Measurements from ENCODE around the gene TPSB2. TPM values are rescaled to one million over a fixed set of nuclear protein-coding genes. Genes with fewer than 3 reads are reported as not detected.
"Not testable (repeated sequence)": the region's sequence is repeated elsewhere in the genome, so short reads cannot be mapped to it uniquely, and the experiment has no call there.

Gene TPSB2
- total and polyA plus RNA-seq, 5 donors from 2014 or later: not detected

GRCh38 chr16:1243363-1243762 lies 13.4 kb upstream of the TPSB2 start:
- not testable (repeated sequence) for H3K27me3 Mint-ChIP-seq; ATAC-seq (ENCODE audit: low read depth in 2 of 2); H3K4me1 ChIP-seq (ENCODE audit: control insufficient read depth, insufficient read depth, low read length, poor library complexity, severe bottlenecking); H3K27ac ChIP-seq (ENCODE audit: insufficient read depth, low read length, poor library complexity, severe bottlenecking); H3K4me3 ChIP-seq (ENCODE audit: low read depth, low read length); H3K4me3 Mint-ChIP-seq; H3K9me3 ChIP-seq (ENCODE audit: control insufficient read depth in 2 of 2, low read length in 2 of 2); H3K4me1 Mint-ChIP-seq; H3K36me3 Mint-ChIP-seq; H3K27me3 ChIP-seq (ENCODE audit: control insufficient read depth, insufficient read depth, low read length); H3K36me3 ChIP-seq (ENCODE audit: control insufficient read depth, insufficient read depth, low read length); DNase-seq; H3K9me3 Mint-ChIP-seq; H3K27ac Mint-ChIP-seq

GRCh38 chr16:1241081-1241480 lies 11.1 kb upstream of the TPSB2 start:
- H3K4me1 ChIP-seq (ENCODE audit: control insufficient read depth, insufficient read depth, low read length, poor library complexity, severe bottlenecking); DNase-seq: not testable (repeated sequence)

GRCh38 chr16:1240436-1240835 lies 10.5 kb upstream of the TPSB2 start, which contains the start of gene TPSAB1:
Gene TPSAB1 (plus strand): TSS chr16:1240705. CDS start chr16:1240939, 234 bp downstream.
- not testable (repeated sequence) for H3K36me3 Mint-ChIP-seq; H3K27me3 ChIP-seq (ENCODE audit: control insufficient read depth, insufficient read depth, low read length); H3K4me3 Mint-ChIP-seq; H3K4me3 ChIP-seq (ENCODE audit: low read depth, low read length); DNase-seq; H3K36me3 ChIP-seq (ENCODE audit: control insufficient read depth, insufficient read depth, low read length); H3K27ac Mint-ChIP-seq; H3K9me3 ChIP-seq (ENCODE audit: control insufficient read depth in 2 of 2, low read length in 2 of 2); H3K9me3 Mint-ChIP-seq; ATAC-seq (ENCODE audit: low read depth in 2 of 2); H3K27ac ChIP-seq (ENCODE audit: insufficient read depth, low read length, poor library complexity, severe bottlenecking); H3K27me3 Mint-ChIP-seq; H3K4me1 Mint-ChIP-seq; H3K4me1 ChIP-seq (ENCODE audit: control insufficient read depth, insufficient read depth, low read length, poor library complexity, severe bottlenecking)

More at GRCh38 chr16:1241081-1241480, 11.1 kb upstream of the TPSB2 start:
- not testable (repeated sequence) for ATAC-seq (ENCODE audit: low read depth in 2 of 2); H3K27me3 Mint-ChIP-seq; H3K4me3 ChIP-seq (ENCODE audit: low read depth, low read length); H3K27ac Mint-ChIP-seq; H3K4me3 Mint-ChIP-seq; H3K27ac ChIP-seq (ENCODE audit: insufficient read depth, low read length, poor library complexity, severe bottlenecking); H3K36me3 ChIP-seq (ENCODE audit: control insufficient read depth, insufficient read depth, low read length); H3K9me3 ChIP-seq (ENCODE audit: control insufficient read depth in 2 of 2, low read length in 2 of 2); H3K4me1 Mint-ChIP-seq; H3K9me3 Mint-ChIP-seq; H3K36me3 Mint-ChIP-seq; H3K27me3 ChIP-seq (ENCODE audit: control insufficient read depth, insufficient read depth, low read length)

GRCh38 chr16:1239575-1239974 lies 9.6 kb upstream of the TPSB2 start:
- H3K9me3 ChIP-seq (ENCODE audit: control insufficient read depth in 2 of 2, low read length in 2 of 2); DNase-seq; H3K4me1 Mint-ChIP-seq; H3K27ac ChIP-seq (ENCODE audit: insufficient read depth, low read length, poor library complexity, severe bottlenecking); H3K4me3 Mint-ChIP-seq; H3K27me3 Mint-ChIP-seq; H3K9me3 Mint-ChIP-seq; H3K4me1 ChIP-seq (ENCODE audit: control insufficient read depth, insufficient read depth, low read length, poor library complexity, severe bottlenecking); ATAC-seq (ENCODE audit: low read depth in 2 of 2); H3K27me3 ChIP-seq (ENCODE audit: control insufficient read depth, insufficient read depth, low read length); H3K27ac Mint-ChIP-seq; H3K36me3 ChIP-seq (ENCODE audit: control insufficient read depth, insufficient read depth, low read length); H3K4me3 ChIP-seq (ENCODE audit: low read depth, low read length); H3K36me3 Mint-ChIP-seq: not testable (repeated sequence)

DNA sequence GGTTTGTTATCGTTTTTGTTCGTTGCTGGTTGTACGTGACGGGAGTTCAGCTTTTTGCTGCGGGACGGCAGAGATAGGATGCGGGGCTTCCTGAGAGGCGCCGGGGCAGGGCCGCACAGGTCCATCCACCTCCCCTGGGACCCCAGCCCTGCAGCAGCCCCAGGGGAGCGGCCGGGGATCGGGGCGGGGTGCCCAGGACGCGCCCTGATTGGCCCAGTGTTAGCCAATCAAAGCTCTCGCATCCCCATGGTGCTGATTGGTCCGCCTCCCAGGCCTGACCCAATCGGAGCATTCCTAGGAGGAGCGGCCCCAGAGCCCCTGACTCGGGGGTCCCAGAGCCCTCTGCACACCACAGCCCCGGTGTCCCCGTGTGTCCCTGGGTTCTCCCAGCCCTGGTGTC lies 8.9 kb upstream of the TPSB2 start:
- H3K36me3 Mint-ChIP-seq; H3K4me1 ChIP-seq (ENCODE audit: control insufficient read depth, insufficient read depth, low read length, poor library complexity, severe bottlenecking); ATAC-seq (ENCODE audit: low read depth in 2 of 2); H3K4me1 Mint-ChIP-seq; H3K4me3 Mint-ChIP-seq; DNase-seq; H3K4me3 ChIP-seq (ENCODE audit: low read depth, low read length); H3K36me3 ChIP-seq (ENCODE audit: control insufficient read depth, insufficient read depth, low read length); H3K9me3 ChIP-seq (ENCODE audit: control insufficient read depth in 2 of 2, low read length in 2 of 2); H3K27me3 ChIP-seq (ENCODE audit: control insufficient read depth, insufficient read depth, low read length); H3K9me3 Mint-ChIP-seq; H3K27ac ChIP-seq (ENCODE audit: insufficient read depth, low read length, poor library complexity, severe bottlenecking); H3K27ac Mint-ChIP-seq; H3K27me3 Mint-ChIP-seq: not testable (repeated sequence)

DNA sequence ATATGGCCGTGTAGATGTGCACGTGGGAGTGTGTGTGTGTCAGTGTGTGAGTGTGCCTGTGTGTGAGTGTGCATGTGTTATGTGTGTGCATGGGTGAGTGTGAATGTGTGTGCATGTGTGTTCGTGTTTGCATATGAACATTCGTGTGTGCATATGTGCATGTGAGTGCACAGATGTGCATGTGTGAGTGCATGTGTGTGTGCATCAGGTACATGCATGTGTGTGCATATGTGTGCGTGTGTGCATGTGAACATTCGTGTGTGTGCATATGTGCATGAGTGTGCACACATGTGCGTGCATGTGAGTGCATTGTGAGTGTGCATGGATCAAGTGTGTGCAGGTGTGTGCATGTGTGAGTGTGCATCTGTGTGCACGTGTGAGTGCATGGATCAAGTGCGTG lies 8.0 kb upstream of the TPSB2 start:
- H3K36me3 ChIP-seq (ENCODE audit: control insufficient read depth, insufficient read depth, low read length): no peaks in the 10 kb centered on the region
- no peaks in the 10 kb centered on the region for H3K27me3 ChIP-seq (ENCODE audit: control insufficient read depth, insufficient read depth, low read length)
- H3K27ac Mint-ChIP-seq: peak overlapping the region in 1 of 3 donors; percentile 40
- no peaks in the 10 kb centered on the region for H3K27me3 Mint-ChIP-seq
- no peaks in the 10 kb centered on the region for H3K4me1 ChIP-seq (ENCODE audit: control insufficient read depth, insufficient read depth, low read length, poor library complexity, severe bottlenecking)
- H3K27ac ChIP-seq (ENCODE audit: insufficient read depth, low read length, poor library complexity, severe bottlenecking): no peak overlapping the region
- no peak overlapping the region for H3K4me3 Mint-ChIP-seq
- H3K4me1 Mint-ChIP-seq: peaks cover 0 to 5% (median 0%) of the 10 kb centered on the region in 4 donors
- ATAC-seq (ENCODE audit: low read depth in 2 of 2) (no peak), DNase-seq (no peak)
- no peaks in the 10 kb centered on the region for H3K9me3 ChIP-seq (ENCODE audit: control insufficient read depth in 2 of 2, low read length in 2 of 2)
- H3K36me3 Mint-ChIP-seq: no peaks in the 10 kb centered on the region
- peaks cover 0 to 2% (median 0%) of the 10 kb centered on the region in 7 donors for H3K9me3 Mint-ChIP-seq
- no peak overlapping the region for H3K4me3 ChIP-seq (ENCODE audit: low read depth, low read length)

- peak; percentile 77 to 78 for ATAC-seq (ENCODE audit: low read depth in 2 of 2)
- not testable (repeated sequence) for H3K36me3 ChIP-seq (ENCODE audit: control insufficient read depth, insufficient read depth, low read length); H3K27ac Mint-ChIP-seq; H3K4me1 Mint-ChIP-seq; H3K4me3 Mint-ChIP-seq; H3K36me3 Mint-ChIP-seq; H3K4me3 ChIP-seq (ENCODE audit: low read depth, low read length); H3K27me3 Mint-ChIP-seq; DNase-seq; H3K9me3 Mint-ChIP-seq; H3K4me1 ChIP-seq (ENCODE audit: control insufficient read depth, insufficient read depth, low read length, poor library complexity, severe bottlenecking); H3K27ac ChIP-seq (ENCODE audit: insufficient read depth, low read length, poor library complexity, severe bottlenecking); H3K27me3 ChIP-seq (ENCODE audit: control insufficient read depth, insufficient read depth, low read length); H3K9me3 ChIP-seq (ENCODE audit: control insufficient read depth in 2 of 2, low read length in 2 of 2)
Measured at GRCh38 chr16:1236659-1237058, 6.7 kb upstream of the TPSB2 start.

- ATAC-seq (ENCODE audit: low read depth in 2 of 2); H3K4me1 Mint-ChIP-seq: not testable (repeated sequence)
Measured at GRCh38 chr16:1232049-1232748, 2.2 kb upstream of the TPSB2 start.

More at GRCh38 chr16:1232049-1232748, 2.2 kb upstream of the TPSB2 start:
- H3K27me3 Mint-ChIP-seq; H3K27ac ChIP-seq (ENCODE audit: insufficient read depth, low read length, poor library complexity, severe bottlenecking); H3K4me3 Mint-ChIP-seq; H3K36me3 ChIP-seq (ENCODE audit: control insufficient read depth, insufficient read depth, low read length); H3K27ac Mint-ChIP-seq; H3K9me3 Mint-ChIP-seq; DNase-seq; H3K4me3 ChIP-seq (ENCODE audit: low read depth, low read length); H3K4me1 ChIP-seq (ENCODE audit: control insufficient read depth, insufficient read depth, low read length, poor library complexity, severe bottlenecking); H3K36me3 Mint-ChIP-seq; H3K9me3 ChIP-seq (ENCODE audit: control insufficient read depth in 2 of 2, low read length in 2 of 2); H3K27me3 ChIP-seq (ENCODE audit: control insufficient read depth, insufficient read depth, low read length): not testable (repeated sequence)
